Measurements from ENCODE around the gene FBXO27.

DNA sequence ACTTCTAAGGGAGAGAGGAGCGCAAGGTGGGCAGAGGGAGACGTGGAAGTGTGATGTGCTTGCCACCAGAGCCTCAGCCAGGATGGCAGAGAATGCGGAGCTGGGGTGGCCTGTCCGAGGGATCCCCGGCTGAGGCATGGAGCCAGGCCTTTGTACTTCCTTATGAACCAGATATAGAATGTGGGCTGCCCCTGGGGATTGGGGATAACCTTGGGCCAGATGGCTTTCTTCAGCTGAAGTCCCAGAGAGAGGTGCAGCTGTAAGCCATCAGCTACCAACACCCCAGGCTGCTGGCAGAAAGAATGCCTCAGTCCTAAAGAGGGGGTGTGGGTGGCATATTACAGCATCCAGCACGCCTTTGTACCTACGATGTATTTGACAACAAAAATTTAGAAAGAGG is 31.3 kb downstream of the FBXO27 start:
- no peak for TF ChIP-seq POLR2A (IDR thresholded peaks at IDR 0.05)
- TF ChIP-seq, protein P1, sequence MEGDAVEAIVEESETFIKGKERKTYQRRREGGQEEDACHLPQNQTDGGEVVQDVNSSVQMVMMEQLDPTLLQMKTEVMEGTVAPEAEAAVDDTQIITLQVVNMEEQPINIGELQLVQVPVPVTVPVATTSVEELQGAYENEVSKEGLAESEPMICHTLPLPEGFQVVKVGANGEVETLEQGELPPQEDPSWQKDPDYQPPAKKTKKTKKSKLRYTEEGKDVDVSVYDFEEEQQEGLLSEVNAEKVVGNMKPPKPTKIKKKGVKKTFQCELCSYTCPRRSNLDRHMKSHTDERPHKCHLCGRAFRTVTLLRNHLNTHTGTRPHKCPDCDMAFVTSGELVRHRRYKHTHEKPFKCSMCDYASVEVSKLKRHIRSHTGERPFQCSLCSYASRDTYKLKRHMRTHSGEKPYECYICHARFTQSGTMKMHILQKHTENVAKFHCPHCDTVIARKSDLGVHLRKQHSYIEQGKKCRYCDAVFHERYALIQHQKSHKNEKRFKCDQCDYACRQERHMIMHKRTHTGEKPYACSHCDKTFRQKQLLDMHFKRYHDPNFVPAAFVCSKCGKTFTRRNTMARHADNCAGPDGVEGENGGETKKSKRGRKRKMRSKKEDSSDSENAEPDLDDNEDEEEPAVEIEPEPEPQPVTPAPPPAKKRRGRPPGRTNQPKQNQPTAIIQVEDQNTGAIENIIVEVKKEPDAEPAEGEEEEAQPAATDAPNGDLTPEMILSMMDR (IDR thresholded peaks at IDR 0.05): no peak

Data from gastroesophageal sphincter (tissue), 3 donors.